ENCODE results near the gene CASS4. TPM values are rescaled to one million over a fixed set of nuclear protein-coding genes. Genes with fewer than 3 reads are reported as not detected.

CASS4 gene
- total and polyA plus RNA-seq, 9 of the 15 experiments (the other 6 are each of a cell fraction or from before 2014, with no cell fraction given) = 8.1 to 53.8 (median 26.7) TPM

GRCh38 chr20:56429502-56429901 lies 17.4 kb downstream of the CASS4 start (continued):
- TF ChIP-seq CEBPG (CRISPR knock-in tag; IDR thresholded peaks at IDR 0.05) (no peak), CEBPG (tag; conservative IDR thresholded peaks at IDR 0.05 in 1 of 2, IDR thresholded peaks at IDR 0.05 in 1 of 2) (no peak), CBFA2T2 (conservative IDR thresholded peaks at IDR 0.05) (peak; percentile 81), BCLAF1 (IDR thresholded peaks at IDR 0.05; ENCODE audit: borderline replicate concordance in 1 of 2, control insufficient read depth in 1 of 2, low read depth in 2 of 2, low read length in 1 of 2) (no peak), CREB1 (IDR thresholded peaks at IDR 0.05) (0 out of 2 replicates have a peak, but pooled peaks have one; percentile 43), CREB1 (CRISPR knock-in tag; IDR thresholded peaks at IDR 0.05) (no peak), TAL1 (IDR thresholded peaks at IDR 0.05) (peak; percentile 72), TRIM24 (IDR thresholded peaks at IDR 0.05) (peak; percentile 62 to 74), MIER1 (IDR thresholded peaks at IDR 0.05; ENCODE audit: low read depth) (0 out of 2 replicates have a peak, but pooled peaks have one; percentile 29), GTF2E2 (tag; IDR thresholded peaks at IDR 0.05) (no peak), SMARCE1 (IDR thresholded peaks at IDR 0.05) (peak; percentile 91), SPI1 (IDR thresholded peaks at IDR 0.05; ENCODE audit: borderline replicate concordance, low read depth, low read length) (0 out of 2 replicates have a peak, but pooled peaks have one; percentile 2), NCOA1 (IDR thresholded peaks at IDR 0.05; ENCODE audit: low read depth) (peak; percentile 46; the same call in 1 of the 2 replicates), FOXJ3 (CRISPR knock-in tag; IDR thresholded peaks at IDR 0.05) (0 out of 2 replicates have a peak, but pooled peaks have one; percentile 43), XRCC3 (IDR thresholded peaks at IDR 0.05) (no peak), TSHZ1 (CRISPR knock-in tag; IDR thresholded peaks at IDR 0.05) (no peak), MNT (conservative IDR thresholded peaks at IDR 0.05) (peak in 1 of 2 experiments; percentile 60; a peak in 2 of 4 replicates), ZBTB33 (CRISPR knock-in tag; IDR thresholded peaks at IDR 0.05) (no peak), MYC (IDR thresholded peaks at IDR 0.05; ENCODE audit: low read depth, low read length) (peak; percentile 17; the same call in 1 of the 2 replicates), MYC (CRISPR knock-in tag; IDR thresholded peaks at IDR 0.05; ENCODE audit: borderline replicate concordance, low read depth) (no peak)
